ENCODE measurements around the gene ALG14. TPM values are rescaled to one million over a fixed set of nuclear protein-coding genes. Genes with fewer than 3 reads are reported as not detected.

The ALG14 gene
- total RNA-seq, 1 donor from 2014 or later = 2.6 TPM

DNA sequence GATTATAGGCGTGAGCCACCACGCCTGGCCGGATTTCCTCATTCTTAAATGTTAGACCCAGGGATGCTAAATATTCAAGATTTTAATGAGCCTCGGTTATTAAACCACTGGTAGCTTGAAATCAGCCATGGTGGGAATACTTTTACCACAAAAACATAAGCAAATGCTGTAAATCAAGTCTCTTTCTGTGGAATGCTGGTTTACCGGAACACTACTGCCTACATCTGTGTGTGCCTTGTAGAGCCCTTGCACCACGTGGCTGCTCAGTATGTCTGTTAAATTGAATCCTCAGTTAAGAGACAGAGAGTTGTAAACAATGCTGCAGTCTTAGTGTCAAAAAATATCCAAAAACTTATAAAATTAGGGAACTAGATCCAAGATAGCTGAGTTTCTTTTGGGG lies 119.0 kb downstream of the ALG14 start:
- no peak overlapping the region for H3K4me3 ChIP-seq
- DNase-seq = no peak
- H3K27me3 ChIP-seq (ENCODE audit: low read depth) = no peaks in the 10 kb centered on the region
- peak overlapping the region; percentile 82 for H3K27ac ChIP-seq (replicated peaks)
- H3K36me3 ChIP-seq = no peaks in the 10 kb centered on the region
- peaks cover 46% of the 10 kb centered on the region for H3K4me1 ChIP-seq
- TF ChIP-seq, protein P1, sequence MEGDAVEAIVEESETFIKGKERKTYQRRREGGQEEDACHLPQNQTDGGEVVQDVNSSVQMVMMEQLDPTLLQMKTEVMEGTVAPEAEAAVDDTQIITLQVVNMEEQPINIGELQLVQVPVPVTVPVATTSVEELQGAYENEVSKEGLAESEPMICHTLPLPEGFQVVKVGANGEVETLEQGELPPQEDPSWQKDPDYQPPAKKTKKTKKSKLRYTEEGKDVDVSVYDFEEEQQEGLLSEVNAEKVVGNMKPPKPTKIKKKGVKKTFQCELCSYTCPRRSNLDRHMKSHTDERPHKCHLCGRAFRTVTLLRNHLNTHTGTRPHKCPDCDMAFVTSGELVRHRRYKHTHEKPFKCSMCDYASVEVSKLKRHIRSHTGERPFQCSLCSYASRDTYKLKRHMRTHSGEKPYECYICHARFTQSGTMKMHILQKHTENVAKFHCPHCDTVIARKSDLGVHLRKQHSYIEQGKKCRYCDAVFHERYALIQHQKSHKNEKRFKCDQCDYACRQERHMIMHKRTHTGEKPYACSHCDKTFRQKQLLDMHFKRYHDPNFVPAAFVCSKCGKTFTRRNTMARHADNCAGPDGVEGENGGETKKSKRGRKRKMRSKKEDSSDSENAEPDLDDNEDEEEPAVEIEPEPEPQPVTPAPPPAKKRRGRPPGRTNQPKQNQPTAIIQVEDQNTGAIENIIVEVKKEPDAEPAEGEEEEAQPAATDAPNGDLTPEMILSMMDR (IDR thresholded peaks at IDR 0.05; ENCODE audit: borderline replicate concordance) = no peak
- peaks cover 4% of the 10 kb centered on the region for H3K9me3 ChIP-seq (replicated peaks)
- intact Hi-C loops (cut with micrococcal nuclease) = no loop called here

DNA sequence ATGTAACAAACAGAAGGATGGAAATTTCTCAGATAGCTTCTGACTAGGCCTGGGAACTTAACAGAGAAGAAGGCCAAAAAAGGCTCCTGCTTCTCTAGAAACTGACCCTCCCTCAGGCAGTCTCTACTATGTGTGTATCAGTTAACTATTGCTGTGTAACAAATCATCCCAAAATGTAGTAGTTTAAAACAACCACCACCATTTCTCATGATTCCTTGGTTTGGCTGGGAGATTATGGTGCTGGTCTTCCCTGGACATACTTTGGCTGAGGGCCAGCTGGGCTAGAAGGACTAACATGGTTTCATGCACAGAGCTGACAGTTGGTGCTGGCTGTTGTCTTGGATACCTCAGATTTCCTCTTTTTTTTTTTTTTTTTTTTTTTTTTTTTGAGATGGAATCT lies 119.6 kb downstream of the ALG14 start:
- Histone ChIP-seq H3K36me3 (no peaks in the 10 kb centered on the region), H3K27ac (replicated peaks) (no peak overlapping the region), H3K9me3 (replicated peaks) (peaks cover 4% of the 10 kb centered on the region), H3K4me3 (no peak overlapping the region), H3K4me1 (peaks cover 46% of the 10 kb centered on the region), H3K27me3 (ENCODE audit: low read depth) (no peaks in the 10 kb centered on the region)
- intact Hi-C loops (cut with micrococcal nuclease) = no loop called here
- TF ChIP-seq, protein P1 (IDR thresholded peaks at IDR 0.05; ENCODE audit: borderline replicate concordance) = no peak
- no peak for DNase-seq

DNA sequence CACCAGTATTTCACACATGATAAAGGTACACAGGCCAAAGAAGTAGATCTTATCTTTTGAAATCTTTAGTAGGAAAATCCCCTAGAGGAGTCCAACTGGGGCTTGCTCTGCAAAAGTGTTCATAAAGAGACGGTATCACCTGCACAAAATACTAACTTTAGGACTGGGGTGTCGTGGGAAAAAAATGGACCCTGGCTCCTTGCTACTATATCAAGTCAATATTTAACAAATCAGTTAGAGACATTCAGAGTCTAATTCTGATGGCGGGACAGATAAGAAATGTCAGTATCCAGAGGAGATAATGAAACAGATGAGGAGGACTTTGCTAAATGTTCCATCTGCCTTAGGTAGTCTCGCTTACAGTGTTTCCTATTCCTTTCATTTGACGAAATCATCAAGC lies 120.2 kb downstream of the ALG14 start:
- DNase-seq = no peak
- TF ChIP-seq, protein P1 (IDR thresholded peaks at IDR 0.05; ENCODE audit: borderline replicate concordance) = no peak
- H3K27ac ChIP-seq (replicated peaks) = no peak overlapping the region
- no peak overlapping the region for H3K4me3 ChIP-seq
- H3K4me1 ChIP-seq = peaks cover 50% of the 10 kb centered on the region
- H3K27me3 ChIP-seq (ENCODE audit: low read depth) = no peaks in the 10 kb centered on the region
- intact Hi-C loops (cut with micrococcal nuclease) = no loop called here
- peaks cover 4% of the 10 kb centered on the region for H3K9me3 ChIP-seq (replicated peaks)
- no peaks in the 10 kb centered on the region for H3K36me3 ChIP-seq

DNA sequence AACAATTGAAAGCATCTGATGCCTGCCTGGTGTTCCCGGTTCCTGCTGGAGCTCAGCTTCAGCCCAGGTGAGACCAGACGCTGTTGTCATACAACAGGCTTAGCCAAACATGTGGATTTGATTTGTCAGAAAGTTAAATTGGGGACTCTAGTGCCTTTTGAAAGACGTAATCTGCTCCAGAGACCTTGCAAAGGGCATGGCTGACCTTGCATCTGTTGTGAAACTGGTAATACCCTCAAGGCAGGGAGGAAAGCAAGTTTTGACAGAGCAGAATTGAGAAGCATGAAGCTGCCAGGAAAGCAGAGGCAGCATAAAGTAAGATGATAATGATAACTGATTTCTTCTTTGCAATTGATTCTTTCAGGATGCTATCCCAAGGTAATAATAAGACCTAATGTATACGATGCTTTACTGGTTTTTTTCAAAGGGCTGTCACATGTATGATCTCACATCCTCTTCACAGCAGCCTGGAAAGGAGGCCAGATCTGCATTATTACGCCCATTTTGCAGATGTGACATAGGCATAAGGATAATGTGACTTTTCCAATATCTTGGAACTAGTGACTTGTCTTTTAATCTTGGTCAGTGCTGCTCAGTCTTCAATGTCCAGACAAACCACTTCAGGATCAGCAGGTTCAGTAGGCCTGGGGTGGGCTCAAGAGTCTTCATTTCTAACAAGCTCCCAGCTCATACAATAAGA lies 121.1 kb downstream of the ALG14 start:
- peaks cover 58% of the 10 kb centered on the region for H3K4me1 ChIP-seq
- intact Hi-C loops (cut with micrococcal nuclease) = no loop called here
- H3K27me3 ChIP-seq (ENCODE audit: low read depth) = no peaks in the 10 kb centered on the region
- H3K27ac ChIP-seq (replicated peaks) = no peak overlapping the region
- DNase-seq = no peak
- TF ChIP-seq, protein P1 (IDR thresholded peaks at IDR 0.05; ENCODE audit: borderline replicate concordance) = no peak
- no peak overlapping the region for H3K4me3 ChIP-seq
- peaks cover 4% of the 10 kb centered on the region for H3K9me3 ChIP-seq (replicated peaks)
- no peaks in the 10 kb centered on the region for H3K36me3 ChIP-seq

DNA sequence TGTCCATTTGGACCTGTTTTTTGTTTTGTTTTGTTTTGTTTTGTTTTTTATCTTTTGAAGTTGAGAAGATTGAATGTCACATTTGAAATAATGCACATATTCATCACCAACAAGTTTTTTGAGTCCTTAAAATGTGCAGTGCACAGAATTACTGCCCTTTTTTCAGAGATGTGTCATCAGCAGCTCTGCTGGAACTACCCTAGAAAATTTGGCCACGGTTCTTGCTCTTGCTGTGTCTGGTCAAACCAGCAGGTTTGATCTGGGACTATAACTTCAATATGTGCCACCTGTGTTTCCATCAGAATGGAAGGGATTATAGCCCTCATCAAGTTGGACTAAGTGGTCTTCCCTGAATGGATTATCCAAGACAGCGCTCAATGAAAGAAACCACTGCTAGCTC lies 121.7 kb downstream of the ALG14 start:
- intact Hi-C loops (cut with micrococcal nuclease) = no loop called here
- no peak for DNase-seq
- Histone ChIP-seq H3K4me1 (peaks cover 53% of the 10 kb centered on the region), H3K9me3 (replicated peaks) (peaks cover 4% of the 10 kb centered on the region), H3K4me3 (no peak overlapping the region), H3K36me3 (no peaks in the 10 kb centered on the region), H3K27ac (replicated peaks) (no peak overlapping the region), H3K27me3 (ENCODE audit: low read depth) (no peaks in the 10 kb centered on the region)
- TF ChIP-seq, protein P1 (IDR thresholded peaks at IDR 0.05; ENCODE audit: borderline replicate concordance) = no peak
